ENCODE measurements around the gene CAMK2D.

- TF ChIP-seq, protein P1, sequence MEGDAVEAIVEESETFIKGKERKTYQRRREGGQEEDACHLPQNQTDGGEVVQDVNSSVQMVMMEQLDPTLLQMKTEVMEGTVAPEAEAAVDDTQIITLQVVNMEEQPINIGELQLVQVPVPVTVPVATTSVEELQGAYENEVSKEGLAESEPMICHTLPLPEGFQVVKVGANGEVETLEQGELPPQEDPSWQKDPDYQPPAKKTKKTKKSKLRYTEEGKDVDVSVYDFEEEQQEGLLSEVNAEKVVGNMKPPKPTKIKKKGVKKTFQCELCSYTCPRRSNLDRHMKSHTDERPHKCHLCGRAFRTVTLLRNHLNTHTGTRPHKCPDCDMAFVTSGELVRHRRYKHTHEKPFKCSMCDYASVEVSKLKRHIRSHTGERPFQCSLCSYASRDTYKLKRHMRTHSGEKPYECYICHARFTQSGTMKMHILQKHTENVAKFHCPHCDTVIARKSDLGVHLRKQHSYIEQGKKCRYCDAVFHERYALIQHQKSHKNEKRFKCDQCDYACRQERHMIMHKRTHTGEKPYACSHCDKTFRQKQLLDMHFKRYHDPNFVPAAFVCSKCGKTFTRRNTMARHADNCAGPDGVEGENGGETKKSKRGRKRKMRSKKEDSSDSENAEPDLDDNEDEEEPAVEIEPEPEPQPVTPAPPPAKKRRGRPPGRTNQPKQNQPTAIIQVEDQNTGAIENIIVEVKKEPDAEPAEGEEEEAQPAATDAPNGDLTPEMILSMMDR (IDR thresholded peaks at IDR 0.05): no peak
- TF ChIP-seq POLR2A (IDR thresholded peaks at IDR 0.05): no peak
Measured at GRCh38 chr4:113759696-113760093, 1.8 kb downstream of the CAMK2D start.

Measured in thyroid gland (tissue), 4 donors.